HG02885 (cell line): Measurements from ENCODE around the gene STXBP5L.
"Not testable (repeated sequence)": the region's sequence is repeated elsewhere in the genome, so short reads cannot be mapped to it uniquely, and the experiment has no call there.

Experiments
- ATAC-seq: cut with Tn5 transposase; IDR thresholded peaks from one replicate; pipeline ENCODE4 v1.9.1; 2021; ENCODE audit warnings: mild to moderate bottlenecking; ENCODE audit not compliant: unreplicated experiment, poor library complexity

The STXBP5L gene

GRCh38 chr3:120908030-120908794, at the start of gene STXBP5L:
Gene STXBP5L, plus strand, starts transcription at chr3:120908205. Its CDS starts 1,374 bp downstream, at chr3:120909579.
- peak; percentile 97 for ATAC-seq

GRCh38 chr3:120858521-120858920, 49.5 kb upstream of the STXBP5L start:
- no peak for ATAC-seq

- ATAC-seq: no peak
Measured at GRCh38 chr3:120864541-120864940, 43.5 kb upstream of the STXBP5L start.

GRCh38 chr3:120875507-120875906, 32.5 kb upstream of the STXBP5L start:
- no peak for ATAC-seq

GRCh38 chr3:120875989-120876388, 32.0 kb upstream of the STXBP5L start:
- no peak for ATAC-seq

GRCh38 chr3:120879411-120879810, 28.6 kb upstream of the STXBP5L start:
- no peak for ATAC-seq

GRCh38 chr3:120892921-120893320, 15.1 kb upstream of the STXBP5L start:
- no peak for ATAC-seq

GRCh38 chr3:120894316-120895057, 13.5 kb upstream of the STXBP5L start:
- no peak for ATAC-seq

GRCh38 chr3:120901716-120902115, 6.3 kb upstream of the STXBP5L start:
- ATAC-seq: not testable (repeated sequence)

- no peak for ATAC-seq
Measured at GRCh38 chr3:120903221-120903620, 4.8 kb upstream of the STXBP5L start.

- ATAC-seq: no peak
Measured at GRCh38 chr3:120907659-120908029, 361 bp upstream of the STXBP5L start.

- no peak for ATAC-seq
Measured at GRCh38 chr3:120908795-120909601, 993 bp downstream of the STXBP5L start.

GRCh38 chr3:120909602-120909878, 1.5 kb downstream of the STXBP5L start:
- no peak for ATAC-seq

GRCh38 chr3:120926146-120926545, 18.1 kb downstream of the STXBP5L start:
- ATAC-seq: no peak

GRCh38 chr3:120928991-120929390, 21.0 kb downstream of the STXBP5L start:
- no peak for ATAC-seq

- no peak for ATAC-seq
Measured at GRCh38 chr3:120931593-120931992, 23.6 kb downstream of the STXBP5L start.

GRCh38 chr3:120956143-120956542, 48.1 kb downstream of the STXBP5L start:
- no peak for ATAC-seq

- no peak for ATAC-seq
Measured at GRCh38 chr3:120982608-120983320, 74.8 kb downstream of the STXBP5L start.

GRCh38 chr3:120983321-120983665, 75.3 kb downstream of the STXBP5L start:
- no peak for ATAC-seq

GRCh38 chr3:120983841-120984240, 75.8 kb downstream of the STXBP5L start:
- ATAC-seq: no peak

- no peak for ATAC-seq
Measured at GRCh38 chr3:120985242-120985641, 77.2 kb downstream of the STXBP5L start.
